Stimulated activated CD4-positive, alpha-beta T cell treated with anti-CD3 and anti-CD28 coated beads, TNF-alpha, amount 100 ng/mL, for 1 hour (primary cell): ENCODE measurements around the gene D2HGDH.
"Not testable (repeated sequence)": the region's sequence is repeated elsewhere in the genome, so short reads cannot be mapped to it uniquely, and the experiment has no call there.

Experiments
- DNase-seq, 3 donors: peaks; one replicate each; pipeline ENCODE4 v3.0.0-alpha.2; 2020; ENCODE audit warnings: low read depth in 3 of 3, low spot score in 1 of 3

The D2HGDH gene

GRCh38 chr2:241768251-241768711, 33.9 kb downstream of the D2HGDH start:
- DNase-seq: no peak

GRCh38 chr2:241768850-241769249, 34.4 kb downstream of the D2HGDH start:
- no peak for DNase-seq

- no peak for DNase-seq
Measured at GRCh38 chr2:241769819-241770184, 35.4 kb downstream of the D2HGDH start.

- DNase-seq: no peak
Measured at GRCh38 chr2:241770185-241770935, 35.9 kb downstream of the D2HGDH start.

GRCh38 chr2:241770936-241771285, 36.5 kb downstream of the D2HGDH start:
- no peak for DNase-seq

GRCh38 chr2:241771286-241772062, 37.0 kb downstream of the D2HGDH start:
- no peak for DNase-seq

GRCh38 chr2:241772063-241772499, 37.7 kb downstream of the D2HGDH start:
- DNase-seq: no peak

- no peak for DNase-seq
Measured at GRCh38 chr2:241773511-241774418, 39.3 kb downstream of the D2HGDH start.

GRCh38 chr2:241774419-241775222, 40.2 kb downstream of the D2HGDH start:
- DNase-seq: no peak

- DNase-seq: no peak
Measured at GRCh38 chr2:241775223-241776177, 41.1 kb downstream of the D2HGDH start.

- no peak for DNase-seq
Measured at GRCh38 chr2:241776336-241777169, 42.1 kb downstream of the D2HGDH start, which contains the start of gene GAL3ST2. GAL3ST2 (plus strand) TSS chr2:241776822; CDS start chr2:241776956, 134 bp downstream.

GRCh38 chr2:241777170-241777685, 42.8 kb downstream of the D2HGDH start:
- DNase-seq: no peak

GRCh38 chr2:241777686-241778627, 43.5 kb downstream of the D2HGDH start:
- DNase-seq: no peak

GRCh38 chr2:241780939-241781569, 46.6 kb downstream of the D2HGDH start:
- no peak for DNase-seq

GRCh38 chr2:241782053-241782452, 47.6 kb downstream of the D2HGDH start:
- not testable (repeated sequence) for DNase-seq

- DNase-seq: no peak
Measured at GRCh38 chr2:241788135-241788534, 53.7 kb downstream of the D2HGDH start.

- DNase-seq: no peak
Measured at GRCh38 chr2:241788572-241788971, 54.1 kb downstream of the D2HGDH start.
